K562 treated with DMSO at 1 percent for 12 hours (cell line): ENCODE results near the gene RAPSN. TPM values are rescaled to one million over a fixed set of nuclear protein-coding genes. Genes with fewer than 3 reads are reported as not detected.

Source experiments
- total RNA-seq: library from RNA; unstranded; fragments of 300-600 nt; gene quantifications from 2 replicates; pipeline ENCODE4 v1.2.3, GENCODE V29; 2022; ENCODE audit not compliant: insufficient read depth

The RAPSN gene
- total RNA-seq: not detected in 2 replicates

DNA sequence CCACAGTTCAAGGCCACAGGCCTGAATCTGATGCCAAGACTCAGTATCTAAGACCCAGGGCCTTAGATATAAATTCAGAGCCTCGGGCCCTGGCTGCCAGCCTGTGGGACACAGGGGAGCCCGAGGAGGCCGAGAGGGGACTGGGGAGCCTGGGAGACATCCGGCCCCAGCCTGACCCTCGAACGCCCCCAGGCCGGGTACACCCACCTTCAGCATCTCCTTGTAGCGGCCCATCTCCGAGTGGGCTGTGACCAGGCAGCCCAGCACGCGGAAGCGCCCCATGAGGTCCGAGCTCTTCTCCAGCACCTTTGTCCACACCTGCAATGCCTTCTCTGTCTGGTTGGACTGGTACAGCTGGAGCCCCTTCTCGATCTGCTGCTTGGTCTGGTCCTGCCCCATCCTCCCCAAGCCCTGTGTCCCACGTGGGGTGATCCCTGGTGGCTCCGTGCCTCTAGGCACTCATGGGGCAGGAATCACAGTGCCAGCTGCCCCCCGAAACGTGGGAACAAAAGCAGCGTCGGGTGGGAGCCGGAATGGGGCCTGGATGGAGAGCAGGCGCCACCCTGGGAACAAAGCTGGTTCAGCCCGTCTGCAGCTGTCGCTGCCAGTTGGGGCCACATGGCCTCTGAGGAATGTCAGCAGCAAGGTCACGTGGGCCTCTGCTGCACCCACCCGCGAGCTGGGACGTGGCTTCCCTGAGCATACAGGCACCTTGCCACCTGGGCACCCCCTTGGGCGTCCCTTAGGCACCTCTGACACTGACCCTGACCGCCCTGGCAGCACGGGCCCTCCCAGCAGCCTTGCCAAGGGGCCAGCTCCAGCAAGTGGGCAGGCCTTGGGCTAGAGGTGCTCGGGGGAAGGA is at the start of gene RAPSN:
Gene RAPSN (minus strand): TSS at position 571 of the 862 bp plus-strand sequence. CDS start 172 bp downstream, at position 399.

GRCh38 chr11:47426062-47426956 is 22.6 kb downstream of the RAPSN start, which contains the start of gene PSMC3:
PSMC3 (minus strand) TSS chr11:47426439; CDS start chr11:47426279, 160 bp downstream.

DNA sequence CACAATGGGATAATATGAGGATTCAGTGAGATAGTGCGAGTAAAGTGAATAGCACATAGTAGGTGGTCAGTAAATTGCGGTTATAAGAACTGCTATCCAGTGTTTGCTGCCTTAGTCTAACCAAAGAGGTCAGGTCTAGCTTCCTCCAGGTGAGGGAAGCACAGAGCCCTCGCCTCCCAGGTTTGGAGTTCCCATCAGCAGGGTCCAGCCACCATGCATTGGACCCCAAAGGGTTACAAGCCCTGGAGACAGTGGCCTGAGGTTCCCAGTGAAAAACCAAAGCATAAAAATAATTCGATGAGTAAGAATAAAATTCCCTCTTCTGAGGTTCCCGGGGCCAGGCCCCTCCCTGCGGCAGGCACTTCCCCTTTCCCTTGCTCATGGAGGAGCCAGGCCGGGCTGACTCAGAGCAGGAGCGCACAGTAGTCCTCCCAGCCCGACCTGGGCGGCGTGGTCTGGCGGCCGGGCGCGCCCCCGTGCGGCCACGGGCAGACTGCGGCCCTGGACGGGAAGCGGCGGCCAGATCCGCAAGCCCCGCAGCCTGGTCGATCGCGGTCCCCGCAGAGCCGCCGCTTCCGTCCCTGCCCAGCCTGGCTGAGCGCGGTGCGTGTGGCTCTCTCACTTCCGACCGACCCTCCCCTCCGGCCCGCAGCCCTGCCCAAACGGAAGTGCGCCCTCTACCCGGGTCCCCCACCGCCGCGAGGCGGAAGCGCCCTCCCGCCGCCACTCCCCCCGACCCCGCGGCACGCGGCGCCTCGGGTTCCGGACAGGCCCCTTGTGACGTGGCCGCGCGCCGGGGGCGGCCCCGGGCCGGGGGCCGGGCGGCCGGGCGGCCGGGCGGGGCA is 41.0 kb downstream of the RAPSN start, which contains the start of gene SLC39A13:
Gene SLC39A13 (plus strand): TSS at position 845 of the 845 bp plus-strand sequence. CDS start 1,505 bp downstream, outside the sequence.

Other genes starting within 250 kb of the RAPSN start
- 13.7 and 22.2 TPM in 2 replicates for gene DDB2, start 234.2 kb downstream of the RAPSN start, total RNA-seq
- gene ACP2, start 200.3 kb downstream of the RAPSN start, total RNA-seq: 26.8 and 32.8 TPM in 2 replicates
- 14.8 and 15.4 TPM in 2 replicates for gene NR1H3, start 191.1 kb downstream of the RAPSN start, total RNA-seq
- 33.2 and 67.5 TPM in 2 replicates for gene MADD, start 179.0 kb downstream of the RAPSN start, total RNA-seq
- gene MYBPC3, start 96.4 kb downstream of the RAPSN start, total RNA-seq: not detected in 2 replicates
- gene SPI1, start 70.6 kb downstream of the RAPSN start, total RNA-seq: 71.7 and 77.5 TPM in 2 replicates
- gene SLC39A13, start 40.5 kb downstream of the RAPSN start, total RNA-seq: 25.9 and 30.0 TPM in 2 replicates
- gene PSMC3, start 22.7 kb downstream of the RAPSN start, total RNA-seq: 220 and 240 TPM in 2 replicates
- gene CELF1, start 104.0 kb upstream of the RAPSN start, total RNA-seq: 12.5 and 40.6 TPM in 2 replicates
- 111 and 115 TPM in 2 replicates for gene PTPMT1, start 116.5 kb upstream of the RAPSN start, total RNA-seq
- 8.0 and 13.1 TPM in 2 replicates for gene KBTBD4, start 129.8 kb upstream of the RAPSN start, total RNA-seq
- 158 and 208 TPM in 2 replicates for gene NDUFS3, start 129.9 kb upstream of the RAPSN start, total RNA-seq
- gene FAM180B, start 137.5 kb upstream of the RAPSN start, total RNA-seq: not detected in 2 replicates
- gene C1QTNF4, start 145.3 kb upstream of the RAPSN start, total RNA-seq: not detected in 2 replicates
- 60.6 and 71.2 TPM in 2 replicates for gene MTCH2, start 193.4 kb upstream of the RAPSN start, total RNA-seq